H7 (cell line): ENCODE results near the gene FLCN. TPM values are rescaled to one million over a fixed set of nuclear protein-coding genes. Genes with fewer than 3 reads are reported as not detected.

Source experiments
- DNase-seq: peaks from one replicate; pipeline ENCODE4 v3.0.0; 2012
- H3K27me3 ChIP-seq: 2 replicates; pipeline ENCODE4 v1.6.0; 2011; ENCODE audit warnings: mild to moderate bottlenecking, low read length; ENCODE audit not compliant: control insufficient read depth, insufficient read depth
- H3K36me3 ChIP-seq: replicated peaks from 2 replicates; pipeline ENCODE4 v1.5.1; 2011; ENCODE audit warnings: low read length; ENCODE audit not compliant: control insufficient read depth, insufficient read depth
- H3K4me3 ChIP-seq: 2 replicates; pipeline ENCODE4 v1.5.1; 2011; ENCODE audit warnings: low read depth, mild to moderate bottlenecking, control low read depth, low read length, moderate library complexity; ENCODE audit not compliant: insufficient read depth
- total RNA-seq: library from RNA; depleted of rRNA; stranded (reverse); fragments of >200 nt; shearing (Covaris generic); gene quantifications from 2 replicates; pipeline ENCODE4 v1.2.3, GENCODE V29; 2014

Gene FLCN
- total RNA-seq, 1 experiment from 2014 or later = 36.4 TPM

- DNase-seq = no peak
- H3K36me3 ChIP-seq = peaks cover 30% of the 10 kb centered on the region
These were observed 59.8 kb downstream of the FLCN start for GRCh38 chr17:17177176-17177575.

GRCh38 chr17:17176341-17176740, 60.6 kb downstream of the FLCN start:
- Histone ChIP-seq H3K27me3 (no peaks in the 10 kb centered on the region), H3K36me3 (peaks cover 28% of the 10 kb centered on the region), H3K4me3 (no peak overlapping the region)
- DNase-seq = no peak

More at GRCh38 chr17:17177176-17177575, 59.8 kb downstream of the FLCN start:
- Histone ChIP-seq H3K4me3 (no peak overlapping the region), H3K27me3 (no peaks in the 10 kb centered on the region)

- DNase-seq = no peak
- H3K36me3 ChIP-seq = peaks cover 27% of the 10 kb centered on the region
- H3K4me3 ChIP-seq = no peak overlapping the region
- H3K27me3 ChIP-seq = no peaks in the 10 kb centered on the region
These were observed 61.1 kb downstream of the FLCN start for GRCh38 chr17:17175917-17176316.

- Histone ChIP-seq H3K36me3 (peaks cover 23% of the 10 kb centered on the region), H3K4me3 (no peak overlapping the region), H3K27me3 (no peaks in the 10 kb centered on the region)
- DNase-seq = no peak
These were observed 61.6 kb downstream of the FLCN start for GRCh38 chr17:17175340-17175739.

- Histone ChIP-seq H3K27me3 (no peaks in the 10 kb centered on the region), H3K4me3 (no peak overlapping the region), H3K36me3 (peaks cover 18% of the 10 kb centered on the region)
- no peak for DNase-seq
These were observed 63.0 kb downstream of the FLCN start for GRCh38 chr17:17173921-17174320.

- Histone ChIP-seq H3K36me3 (peaks cover 18% of the 10 kb centered on the region), H3K27me3 (no peaks in the 10 kb centered on the region), H3K4me3 (no peak overlapping the region)
- no peak for DNase-seq
These were observed 64.0 kb downstream of the FLCN start for GRCh38 chr17:17172990-17173389.

- Histone ChIP-seq H3K4me3 (no peak overlapping the region), H3K27me3 (no peaks in the 10 kb centered on the region), H3K36me3 (peaks cover 16% of the 10 kb centered on the region)
- DNase-seq = peak; percentile 65
These were observed 64.7 kb downstream of the FLCN start for GRCh38 chr17:17172001-17172939.

- peaks cover 13% of the 10 kb centered on the region for H3K36me3 ChIP-seq
- DNase-seq = no peak
- no peaks in the 10 kb centered on the region for H3K27me3 ChIP-seq
- no peak overlapping the region for H3K4me3 ChIP-seq
These were observed 65.8 kb downstream of the FLCN start for GRCh38 chr17:17171186-17171585.

- Histone ChIP-seq H3K36me3 (peaks cover 11% of the 10 kb centered on the region), H3K27me3 (no peaks in the 10 kb centered on the region)
- no peak for DNase-seq
These were observed 66.5 kb downstream of the FLCN start for GRCh38 chr17:17170346-17170985.

GRCh38 chr17:17169396-17169795, 67.6 kb downstream of the FLCN start:
- Histone ChIP-seq H3K27me3 (no peaks in the 10 kb centered on the region), H3K36me3 (peaks cover 16% of the 10 kb centered on the region), H3K4me3 (no peak overlapping the region)
- DNase-seq = no peak

More at GRCh38 chr17:17170346-17170985, 66.5 kb downstream of the FLCN start:
- H3K4me3 ChIP-seq = no peak overlapping the region

GRCh38 chr17:17168401-17168800, 68.6 kb downstream of the FLCN start:
- Histone ChIP-seq H3K27me3 (no peaks in the 10 kb centered on the region), H3K36me3 (peaks cover 14% of the 10 kb centered on the region), H3K4me3 (no peak overlapping the region)
- peak; percentile 64 for DNase-seq

- Histone ChIP-seq H3K27me3 (no peaks in the 10 kb centered on the region), H3K36me3 (peaks cover 14% of the 10 kb centered on the region), H3K4me3 (no peak overlapping the region)
- peak; percentile 75 for DNase-seq
These were observed 69.0 kb downstream of the FLCN start for GRCh38 chr17:17167986-17168385.

GRCh38 chr17:17167356-17167755, 69.6 kb downstream of the FLCN start:
- Histone ChIP-seq H3K36me3 (peaks cover 14% of the 10 kb centered on the region), H3K4me3 (no peak overlapping the region), H3K27me3 (no peaks in the 10 kb centered on the region)
- DNase-seq = no peak

- Histone ChIP-seq H3K4me3 (no peak overlapping the region), H3K36me3 (peaks cover 19% of the 10 kb centered on the region), H3K27me3 (no peaks in the 10 kb centered on the region)
- no peak for DNase-seq
These were observed 70.5 kb downstream of the FLCN start for GRCh38 chr17:17166446-17166845.
